Stimulated activated CD8-positive, alpha-beta memory T cell treated with anti-CD3 and anti-CD28 coated beads, Interleukin-4, amount 100 ng/mL, for 1 hour (primary cell): ENCODE results near the gene MKNK1.
A peak's percentile ranks its signal among the peaks of the same experiment; 100 is the strongest.
"Not testable (repeated sequence)": the region's sequence is repeated elsewhere in the genome, so short reads cannot be mapped to it uniquely, and the experiment has no call there.

Source experiments
- DNase-seq, 2 donors: peaks; one replicate each; pipeline ENCODE4 v3.0.0-alpha.2; 2020; ENCODE audit warnings: low read depth in 2 of 2, low spot score in 1 of 2

The MKNK1 gene

DNA sequence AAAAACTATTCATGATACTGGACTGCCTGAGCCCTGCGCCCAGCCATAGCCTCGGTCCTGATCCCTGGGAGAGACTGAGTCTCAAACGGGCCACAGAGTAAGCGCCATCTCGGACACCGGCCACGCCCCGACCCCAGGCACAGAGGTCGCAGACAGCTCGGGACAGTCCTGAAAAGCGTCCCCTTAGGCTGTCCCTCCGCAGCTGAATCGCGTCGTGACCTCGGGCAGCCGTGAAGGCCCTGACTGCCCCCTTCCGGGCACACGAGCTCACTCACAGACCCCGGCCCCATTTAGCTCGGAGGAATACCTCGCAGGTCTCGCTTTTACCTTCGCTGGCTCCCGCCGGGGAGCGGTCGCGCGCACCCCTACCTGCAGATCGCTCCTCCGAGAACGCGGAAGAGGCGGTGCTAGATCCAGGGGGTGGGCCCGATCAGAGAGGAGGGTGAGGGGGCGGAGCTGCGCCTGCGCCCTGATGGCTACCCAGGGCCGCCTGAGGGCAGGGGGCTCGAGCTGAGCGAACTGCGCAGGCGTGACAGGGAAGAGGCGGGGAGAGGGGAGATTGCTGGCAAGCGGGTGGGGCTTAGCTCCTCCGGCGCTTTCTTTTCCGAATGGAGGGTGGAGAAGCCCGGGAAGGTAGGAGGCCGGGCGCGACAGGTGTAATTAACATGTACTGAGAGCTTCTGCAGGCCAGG lies at the start of gene MKNK1:
TSS of gene MKNK1 (minus strand) at position 411 of the 692 bp plus-strand sequence. CDS start 20,941 bp downstream, outside the sequence.
- DNase-seq = peak; percentile 93 to 96

DNA sequence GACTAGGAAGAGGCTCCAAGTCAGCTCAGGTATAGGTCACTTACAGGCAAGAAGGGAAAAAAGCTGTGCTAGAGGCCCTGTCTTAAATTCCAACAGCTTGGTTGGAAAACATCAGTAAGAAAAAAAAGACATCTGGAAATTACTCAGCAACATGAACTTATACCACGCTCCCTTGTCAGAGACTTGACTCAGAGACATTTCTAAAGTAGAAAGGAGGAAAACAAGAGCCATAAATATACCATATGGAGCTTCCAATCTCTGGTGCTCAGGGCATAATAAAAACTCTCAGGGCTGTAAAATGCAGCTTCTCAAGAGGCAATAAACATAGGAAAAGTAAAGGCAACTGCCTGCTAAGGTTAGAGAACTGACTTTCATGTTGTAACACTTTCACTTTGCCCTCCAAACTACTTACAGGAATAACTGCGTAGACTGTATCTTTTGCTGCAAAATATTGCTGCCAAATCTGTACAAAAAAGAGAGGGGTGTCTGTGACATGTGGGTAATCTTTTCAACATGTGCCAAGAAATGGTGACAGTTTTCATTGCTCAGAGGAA lies 49.4 kb upstream of the MKNK1 start:
- no peak for DNase-seq

DNA sequence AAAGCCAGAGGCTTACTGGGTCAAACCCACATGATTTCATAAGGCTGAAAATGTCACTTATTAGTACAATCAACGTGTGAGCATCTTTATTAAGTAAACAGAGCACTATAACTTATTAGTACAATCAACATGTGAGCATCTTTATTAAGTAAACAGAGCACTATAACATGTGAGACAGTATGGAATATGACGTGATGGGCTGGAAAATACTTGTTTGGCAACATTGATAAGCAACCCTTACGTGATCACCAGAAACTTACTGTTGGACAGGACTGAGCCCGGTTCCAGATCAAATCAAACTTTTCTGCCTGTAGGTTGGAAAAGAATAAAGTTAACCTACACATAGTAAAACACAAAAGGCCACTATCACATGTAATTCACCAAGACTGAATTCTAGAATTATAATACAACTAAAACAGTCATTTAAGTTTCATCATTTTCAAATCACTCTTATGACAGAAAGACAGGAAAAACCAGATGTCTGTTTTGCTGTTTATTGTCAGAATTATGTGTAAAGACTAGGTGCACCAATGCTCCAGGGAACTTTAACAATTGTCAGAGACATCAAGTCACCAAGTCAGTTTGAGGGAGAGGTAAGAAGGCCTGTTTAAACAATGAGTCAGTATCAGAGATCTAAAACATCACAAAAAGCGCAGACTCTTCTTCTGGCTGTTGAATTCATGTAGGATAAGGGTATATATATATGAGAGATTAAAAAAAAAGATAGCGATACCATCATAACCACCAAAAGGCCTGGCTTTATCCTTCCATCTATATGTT lies 48.4 kb upstream of the MKNK1 start:
- no peak for DNase-seq

DNA sequence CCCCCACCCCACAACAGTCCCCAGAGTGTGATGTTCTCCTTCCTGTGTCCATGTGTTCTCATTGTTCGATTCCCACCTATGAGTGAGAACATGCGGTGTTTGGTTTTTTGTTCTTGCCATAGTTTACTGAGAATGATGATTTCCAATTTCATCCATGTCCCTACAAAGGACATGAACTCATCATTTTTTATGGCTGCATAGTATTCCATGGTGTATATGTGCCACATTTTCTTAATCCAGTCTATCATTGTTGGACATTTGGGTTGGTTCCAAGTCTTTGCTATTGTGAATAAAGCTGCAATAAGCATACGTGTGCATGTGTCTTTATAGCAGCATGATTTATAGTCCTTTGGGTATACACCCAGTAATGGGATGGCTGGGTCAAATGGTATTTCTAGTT lies 47.1 kb upstream of the MKNK1 start:
- DNase-seq = not testable (repeated sequence)

DNA sequence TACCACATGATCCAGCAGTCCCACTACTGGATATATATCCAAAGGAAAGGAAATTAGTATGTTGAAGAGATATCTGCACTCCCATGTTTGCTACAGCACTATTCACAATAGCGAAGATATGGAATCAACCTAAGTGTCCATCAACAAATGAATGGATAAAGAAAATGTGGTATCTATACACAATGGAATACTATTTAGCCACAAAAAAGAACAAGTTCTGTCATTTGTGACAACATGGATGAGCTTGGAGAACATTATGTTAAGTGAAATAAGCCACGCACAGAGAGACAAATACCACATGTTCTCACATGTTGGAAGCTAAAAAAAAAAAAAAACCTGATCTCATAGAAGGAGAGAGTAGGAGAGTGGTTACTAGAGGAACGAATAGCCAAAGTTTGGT lies 46.4 kb upstream of the MKNK1 start:
- DNase-seq = no peak

DNA sequence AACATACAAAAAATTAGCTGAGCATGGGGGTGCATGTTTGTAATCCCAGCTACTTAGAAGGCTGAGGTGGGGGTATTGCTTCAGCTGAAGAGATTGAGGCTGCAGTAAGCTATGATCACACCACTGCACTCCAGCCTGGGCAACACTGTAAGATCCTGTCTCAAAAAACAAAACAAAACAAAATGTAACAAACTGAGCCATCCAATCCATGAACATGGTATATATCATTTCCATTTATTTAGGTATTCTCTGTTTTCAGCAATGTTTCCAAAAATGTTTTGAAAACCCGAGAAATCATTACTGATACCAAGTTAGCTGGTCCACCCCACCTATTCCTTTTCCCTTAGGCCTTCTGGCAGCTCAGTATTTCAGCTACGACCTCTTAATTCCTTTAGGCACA lies 45.7 kb upstream of the MKNK1 start:
- DNase-seq = no peak

DNA sequence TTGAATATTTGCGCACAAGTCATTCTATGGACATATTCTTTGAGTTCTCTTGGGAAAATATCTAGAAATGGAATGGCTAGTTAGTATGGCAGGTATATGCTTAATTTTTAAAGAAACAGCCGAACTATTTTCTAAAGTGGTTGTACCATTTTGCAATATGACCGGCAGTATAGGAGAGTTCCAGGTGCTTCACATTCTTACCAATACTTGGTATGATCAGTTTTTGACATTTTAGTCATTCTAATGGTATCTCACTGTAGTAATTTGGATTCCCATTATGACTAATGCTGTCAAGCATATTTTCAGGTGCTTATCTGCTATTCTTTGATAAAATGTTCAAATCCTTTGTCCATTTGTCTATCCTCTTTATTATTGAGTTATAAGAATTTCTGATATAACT lies 43.5 kb upstream of the MKNK1 start:
- no peak for DNase-seq

DNA sequence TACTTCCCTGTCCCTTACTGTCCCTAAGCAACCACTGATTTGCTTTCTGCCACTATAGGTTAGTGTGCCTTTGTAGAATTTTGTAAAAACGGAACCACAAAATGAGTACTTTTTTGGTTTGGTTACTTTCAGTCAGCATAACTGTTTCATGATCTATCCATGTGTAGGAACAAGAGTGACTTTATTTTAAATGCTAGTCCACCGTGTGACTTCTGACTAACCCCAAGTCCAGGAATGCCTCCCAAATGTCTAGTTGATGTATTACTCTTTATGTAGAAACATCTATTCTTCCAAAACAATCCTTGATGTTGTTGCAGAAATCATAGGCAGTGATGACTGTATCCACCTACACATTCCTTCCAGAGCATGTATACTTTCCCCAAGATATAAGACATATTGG lies 42.8 kb upstream of the MKNK1 start:
- no peak for DNase-seq

DNA sequence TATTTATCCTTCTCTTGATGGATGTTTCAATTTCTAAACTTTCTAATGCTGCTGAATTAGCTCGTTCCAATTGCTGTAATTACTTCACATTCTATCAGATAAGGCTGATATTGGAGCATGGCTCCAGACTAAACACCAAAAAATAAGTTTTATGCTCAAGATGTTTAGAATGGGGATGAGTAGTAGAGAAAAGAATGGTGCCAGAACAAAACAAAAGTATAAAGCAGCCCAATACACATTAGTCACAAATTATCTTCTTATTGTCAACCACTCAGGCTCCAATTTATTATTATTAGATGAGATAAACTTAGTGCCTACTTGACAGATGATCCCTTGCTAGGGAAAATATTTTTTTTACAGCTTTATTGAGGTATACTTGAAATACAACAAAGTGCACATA lies 42.3 kb upstream of the MKNK1 start:
- no peak for DNase-seq

DNA sequence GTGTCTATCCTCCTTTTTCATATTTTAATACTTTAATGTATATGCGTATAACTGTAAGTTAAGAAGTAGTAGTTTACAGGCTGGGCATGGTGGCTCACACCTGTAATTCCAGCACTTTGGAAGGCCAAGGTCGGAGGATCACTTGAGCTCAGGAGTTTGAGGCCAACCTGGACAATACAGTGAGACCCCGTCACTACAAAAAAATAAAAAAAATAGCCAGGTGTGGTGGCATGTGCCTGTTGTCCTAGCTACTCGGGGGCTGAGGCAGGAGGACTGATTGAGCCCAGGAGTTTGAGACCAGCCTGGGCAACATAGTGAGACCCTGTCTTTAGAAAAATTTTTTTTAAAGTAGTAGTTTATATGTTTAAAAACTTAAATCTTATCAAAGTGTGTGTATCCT lies 41.7 kb upstream of the MKNK1 start:
- no peak for DNase-seq

DNA sequence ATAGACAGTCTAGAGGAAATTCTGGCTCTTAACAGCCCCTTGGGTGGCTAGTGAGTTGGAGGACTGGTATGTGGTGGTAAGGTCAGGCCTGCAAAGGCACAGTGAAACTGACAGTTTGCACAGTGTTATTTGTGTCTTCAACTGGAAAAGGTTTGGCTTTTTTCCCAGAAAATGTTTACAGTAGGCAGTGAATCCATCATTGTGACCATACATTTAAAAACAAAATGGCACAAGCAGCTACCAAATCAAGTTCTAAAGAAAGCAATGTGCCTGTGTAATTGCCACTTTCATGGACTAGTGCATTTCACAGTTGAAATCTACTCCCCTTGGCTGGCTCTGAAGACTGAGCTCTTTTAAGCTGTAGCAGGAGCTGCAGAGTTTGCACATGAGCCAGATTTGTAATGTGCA lies 39.3 kb upstream of the MKNK1 start:
- DNase-seq = no peak

DNA sequence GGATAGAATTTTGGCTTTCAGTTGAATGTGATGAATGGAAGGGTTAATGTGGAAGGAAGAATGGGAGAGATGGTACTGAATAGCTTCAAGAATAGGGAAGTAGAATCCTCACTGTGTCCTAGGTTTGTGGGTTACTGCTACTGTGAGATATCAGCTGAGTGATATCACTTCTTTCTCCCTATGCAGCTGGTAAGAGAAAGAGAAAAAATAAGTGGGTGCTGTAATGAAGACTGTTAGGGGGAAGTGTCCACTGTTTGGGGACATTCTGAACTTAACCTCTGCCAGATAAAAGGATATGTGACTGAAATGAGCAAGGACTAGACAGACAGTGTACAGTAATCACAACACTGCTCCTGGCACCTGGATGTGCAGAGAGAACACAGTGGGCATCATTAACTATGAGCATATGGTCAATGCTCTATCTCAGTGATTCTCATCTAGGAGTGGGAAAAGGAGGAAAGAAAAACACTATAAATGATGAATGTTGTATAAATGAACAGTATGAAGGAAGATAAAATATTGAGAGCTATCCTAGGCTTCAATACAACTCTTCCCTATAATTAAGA lies 38.1 kb upstream of the MKNK1 start:
- no peak for DNase-seq

DNA sequence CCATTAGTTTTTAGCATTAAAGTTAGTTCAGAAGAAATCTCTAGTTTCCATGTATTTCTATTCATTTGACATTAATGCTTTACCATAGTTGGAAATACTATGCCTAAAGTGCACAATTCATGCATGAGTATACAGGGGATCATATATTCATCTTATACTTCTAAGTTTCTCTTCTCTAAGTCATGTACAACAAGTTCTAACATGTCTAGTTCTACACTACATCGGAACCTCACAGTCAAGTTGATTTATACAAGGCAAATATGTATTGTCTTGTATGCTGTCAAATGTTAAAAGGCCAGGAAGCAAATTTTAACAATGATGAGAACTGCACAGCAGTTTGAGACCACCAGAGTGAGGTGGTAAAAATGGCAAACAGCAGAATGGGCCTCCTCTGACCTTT lies 35.5 kb upstream of the MKNK1 start:
- DNase-seq = no peak

DNA sequence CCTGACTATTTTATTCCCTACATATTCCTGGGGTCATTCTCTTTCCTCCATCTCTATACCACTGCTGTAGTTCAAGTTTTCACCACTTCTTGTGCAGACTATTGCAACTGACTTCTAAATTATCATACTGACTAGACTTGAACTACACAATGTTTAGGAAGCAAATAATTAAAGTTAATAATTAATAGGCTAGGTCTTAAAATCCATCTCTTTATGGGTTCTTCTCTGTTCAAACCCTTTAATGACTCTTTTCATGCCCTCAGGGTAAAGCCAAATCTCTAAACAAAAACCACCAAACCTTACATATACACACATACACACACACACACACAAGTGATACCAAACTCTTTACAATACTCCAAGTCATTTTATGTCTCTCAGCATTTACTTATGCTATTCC lies 34.9 kb upstream of the MKNK1 start:
- no peak for DNase-seq

DNA sequence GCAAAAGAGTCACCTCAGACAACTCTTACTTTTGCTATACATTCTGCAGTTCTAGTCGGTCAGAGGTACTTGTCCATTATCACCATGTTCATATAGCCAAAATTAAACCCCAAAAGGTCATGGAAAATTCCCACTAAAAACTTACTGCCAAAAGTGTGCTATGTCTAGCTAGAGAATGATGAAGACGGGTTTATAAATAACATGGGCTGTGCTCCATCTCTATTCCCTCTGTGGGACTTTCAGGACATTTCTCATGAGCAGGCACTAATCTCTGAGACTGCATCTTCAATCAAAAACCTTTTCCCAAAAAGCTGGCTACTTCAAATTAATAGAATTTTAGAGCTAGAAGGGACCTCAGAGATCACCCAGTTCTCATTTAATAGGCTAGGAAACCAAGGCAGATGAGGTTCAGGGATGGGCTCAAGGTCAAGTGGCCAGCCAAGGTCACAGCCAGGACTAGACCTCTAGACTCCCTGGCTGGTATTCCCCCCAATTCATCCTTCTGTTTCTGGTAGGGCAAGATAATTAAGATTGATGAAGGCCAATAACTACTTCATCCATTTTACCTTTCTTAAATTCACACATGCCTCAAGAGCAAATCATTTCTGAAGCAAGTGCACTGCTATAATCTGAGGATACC lies 33.5 kb upstream of the MKNK1 start:
- DNase-seq = no peak

DNA sequence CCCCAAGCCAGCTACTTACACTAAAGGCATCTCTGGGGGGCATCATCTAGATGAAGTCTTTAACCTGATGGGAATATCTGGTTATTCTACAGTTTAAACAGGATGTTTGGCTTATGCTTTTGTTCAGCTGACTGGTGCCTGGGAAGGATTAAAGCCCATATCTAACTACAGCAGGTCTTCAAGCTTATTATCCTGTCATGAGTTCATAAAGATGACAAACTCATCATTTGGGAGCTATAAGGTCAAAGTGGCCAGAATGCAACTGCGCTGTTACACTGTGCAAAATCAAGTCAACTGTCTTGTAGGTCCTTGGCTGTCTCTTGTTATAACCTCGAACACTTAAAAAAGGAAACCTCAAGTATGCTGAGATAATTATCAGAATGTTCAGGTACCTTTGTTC lies 31.1 kb upstream of the MKNK1 start:
- no peak for DNase-seq

DNA sequence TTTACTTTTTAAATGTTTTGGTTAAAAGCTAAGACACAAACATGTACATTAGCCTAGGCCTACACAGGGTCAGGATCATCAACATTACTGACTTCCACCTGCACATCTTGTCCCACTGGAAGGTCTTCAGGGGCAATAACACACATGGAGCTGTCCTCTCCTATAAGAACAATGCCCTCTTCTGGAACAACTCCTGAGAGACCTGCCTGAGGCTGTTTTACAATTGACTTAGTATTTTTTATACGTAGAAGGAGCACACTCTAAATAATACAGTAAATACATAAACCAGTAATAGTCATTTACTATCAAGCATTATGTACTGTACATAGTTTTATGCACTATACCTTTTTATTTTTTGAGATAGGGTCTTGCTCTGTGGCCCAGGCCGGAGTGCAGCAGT lies 26.7 kb upstream of the MKNK1 start:
- DNase-seq = no peak

DNA sequence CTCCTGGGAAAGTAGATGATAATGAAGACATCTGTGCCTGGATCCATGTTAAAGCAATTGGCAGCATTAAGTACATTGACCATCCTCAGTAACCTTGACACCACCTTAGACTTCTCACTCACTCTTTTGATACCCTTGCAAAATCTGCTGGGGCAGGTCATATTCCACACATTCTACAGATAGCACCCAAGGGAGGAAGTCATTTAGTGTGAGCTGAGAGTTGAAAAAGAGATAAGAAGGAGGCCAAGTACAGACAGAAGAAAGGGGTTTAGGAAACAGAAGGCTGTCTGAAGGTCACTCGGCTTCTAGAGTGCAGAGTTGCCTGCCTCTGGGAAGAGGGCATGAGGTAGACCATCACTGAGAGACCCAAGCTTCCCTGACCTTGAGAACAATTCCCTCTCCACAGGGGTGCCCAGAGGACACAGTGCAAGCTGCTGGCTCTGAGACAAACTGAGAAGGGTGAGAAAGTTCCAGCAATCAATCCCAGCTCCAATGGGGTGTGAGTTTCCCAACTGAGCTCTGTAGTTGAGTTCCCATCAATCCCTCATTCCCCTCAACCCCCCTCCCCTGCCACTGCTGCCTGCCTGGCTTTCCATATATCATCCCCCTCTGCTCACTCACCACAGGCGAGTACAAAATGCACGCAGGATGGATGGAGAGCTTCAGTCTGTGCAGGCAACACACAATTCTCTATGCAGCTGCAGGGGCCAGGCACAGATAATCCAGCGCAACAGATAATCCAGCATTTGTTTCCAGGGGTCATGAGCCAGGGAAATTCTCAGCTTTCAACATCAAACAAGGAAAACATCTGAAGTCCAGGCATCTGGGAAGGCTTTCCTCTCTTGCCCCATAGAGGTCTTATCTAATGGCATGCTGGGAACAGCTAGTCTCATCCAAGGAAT lies 19.9 kb upstream of the MKNK1 start:
- DNase-seq = no peak

DNA sequence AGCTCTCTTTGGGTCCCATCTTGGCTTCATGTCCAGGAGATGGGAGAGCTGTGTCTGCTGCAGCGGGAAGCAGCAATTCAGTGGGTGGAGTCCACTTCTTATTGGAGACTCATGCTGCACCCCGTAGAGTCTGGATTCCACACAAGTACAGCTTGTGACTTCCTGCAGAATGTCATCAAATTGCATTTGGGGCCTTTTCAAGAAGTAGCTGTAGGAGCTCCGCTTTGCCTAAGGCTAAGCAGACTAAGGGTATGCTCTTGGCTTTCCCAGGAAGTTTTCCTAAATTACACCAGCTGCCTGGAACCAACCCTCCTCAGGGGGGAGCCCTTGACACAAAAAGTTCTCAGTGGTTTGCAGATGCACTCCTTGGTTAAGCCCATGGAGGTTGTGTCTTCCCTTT lies 18.3 kb upstream of the MKNK1 start:
- DNase-seq = no peak

DNA sequence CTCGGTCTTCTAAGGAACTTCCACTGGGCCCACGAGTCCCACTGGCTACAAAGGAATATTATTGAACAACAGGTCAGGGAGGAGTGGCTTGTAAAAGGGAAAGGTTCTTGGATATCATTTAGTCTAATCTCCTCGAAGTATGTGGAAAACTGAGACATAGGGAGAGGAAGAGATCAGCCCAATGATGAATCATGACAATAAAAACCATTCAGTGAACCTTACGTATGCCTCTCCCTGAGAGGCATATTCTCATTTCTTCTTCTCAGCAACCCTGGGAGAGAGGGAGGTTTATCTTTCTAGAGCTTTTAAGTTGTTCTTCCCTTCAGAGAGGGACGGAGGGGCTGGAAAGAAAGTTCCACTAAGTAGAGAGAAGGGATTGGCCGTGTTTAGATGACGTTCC lies 17.9 kb upstream of the MKNK1 start:
- no peak for DNase-seq
